Colonic mucosa (tissue), 4 donors: ENCODE results near the gene HAGH. TPM values are rescaled to one million over a fixed set of nuclear protein-coding genes. Genes with fewer than 3 reads are reported as not detected.
A peak's percentile ranks its signal among the peaks of the same experiment; 100 is the strongest.

ENCODE experiments used
- DNase-seq: peaks from one replicate; pipeline ENCODE4 v3.0.0-alpha.2; 2020
- H3K27ac ChIP-seq: fragments of 200-600 bp; one replicate; pipeline ENCODE4 v1.8.0; 2021
- H3K27me3 ChIP-seq: fragments of 200-600 bp; one replicate; pipeline ENCODE4 v1.8.0; 2021
- H3K36me3 ChIP-seq: fragments of 200-600 bp; one replicate; pipeline ENCODE4 v1.8.0; 2021
- H3K4me1 ChIP-seq: fragments of 200-600 bp; one replicate; pipeline ENCODE4 v1.8.0; 2021; ENCODE audit warnings: mild to moderate bottlenecking
- H3K4me3 ChIP-seq: fragments of 200-600 bp; one replicate; pipeline ENCODE4 v1.8.0; 2021
- H3K9ac ChIP-seq, 2 donors: one replicate each; pipeline ENCODE4 v1.7.0; 2013; ENCODE audit warnings: control low read depth in 2 of 2, low read depth in 2 of 2, low read length in 2 of 2
- H3K9me3 ChIP-seq: fragments of 200-600 bp; one replicate; pipeline ENCODE4 v1.8.0; 2021
- intact Hi-C: fragments of 100-400 bp; cut with DNase I; formaldehyde crosslinking; loops from one replicate; pipeline ENCODE4 v1.14.1; 2022
- total RNA-seq, 2 donors: library from RNA; stranded (reverse); fragmentation: NEBNext Ultra II Directional in 1 of 2; extraction: Animal tissue kit (Norgen Biotek cat#: 25700) in 1 of 2; gene quantifications; one replicate each; pipeline ENCODE4 v1.2.1, GENCODE V29; 2021
- TF ChIP-seq, protein P1 (sequence below): fragments of 200-600 bp; IDR thresholded peaks from one replicate; pipeline ENCODE4 v1.8.0; 2022; ENCODE audit warnings: antibody characterized with exemption, mild to moderate bottlenecking
- donor health status: healthy.
- donor health status: DM: no; HTN: no; CAD: no.
- donor health status: DM: no; HTN: no; CAD: no.

Gene HAGH
- total RNA-seq, 2 donors from 2014 or later: 61.9 to 64.7 TPM

DNA sequence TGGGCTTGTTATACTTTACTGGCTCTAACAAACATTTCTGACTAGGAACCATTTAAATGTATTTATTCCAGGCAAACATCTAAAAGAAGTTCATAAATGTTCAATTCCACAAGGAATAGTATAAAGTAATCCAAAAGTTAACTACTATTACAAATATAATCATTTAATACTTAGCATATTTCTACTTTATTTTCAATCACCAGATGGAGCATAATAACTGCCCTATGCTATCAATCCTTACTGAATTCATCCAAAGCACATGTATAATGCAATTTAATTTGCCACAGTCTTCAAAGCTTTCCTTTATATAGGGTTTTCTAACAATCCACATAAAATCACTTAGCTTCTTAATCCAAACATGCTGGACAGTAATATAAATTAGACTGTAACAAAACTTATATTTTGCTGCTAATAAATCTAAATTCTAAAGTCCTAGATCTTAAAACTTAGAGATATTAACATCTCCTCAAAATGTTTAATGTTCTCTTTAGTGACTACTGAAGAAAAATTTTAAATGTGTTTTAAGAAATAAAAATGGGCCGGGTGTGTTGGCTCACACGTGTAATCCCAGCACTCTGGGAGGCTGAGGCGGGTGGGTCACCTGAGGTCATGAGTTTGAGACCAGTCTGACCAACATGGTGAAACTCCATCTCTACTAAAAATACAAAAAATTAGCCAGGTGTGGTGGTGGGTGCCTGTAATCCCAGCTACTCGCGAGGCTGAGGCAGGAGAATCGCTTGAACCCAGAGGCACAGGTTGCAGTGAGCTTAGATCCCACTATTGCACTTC, 39.5 kb upstream of the HAGH start:
- no peak overlapping the region for H3K9ac ChIP-seq
- DNase-seq: no peak
- intact Hi-C loops: loop anchor here (2.0 to 10.0 kb wide), 2 partner anchors 61 to 63 kb away; no protein-coding TSS in a partner anchor

DNA sequence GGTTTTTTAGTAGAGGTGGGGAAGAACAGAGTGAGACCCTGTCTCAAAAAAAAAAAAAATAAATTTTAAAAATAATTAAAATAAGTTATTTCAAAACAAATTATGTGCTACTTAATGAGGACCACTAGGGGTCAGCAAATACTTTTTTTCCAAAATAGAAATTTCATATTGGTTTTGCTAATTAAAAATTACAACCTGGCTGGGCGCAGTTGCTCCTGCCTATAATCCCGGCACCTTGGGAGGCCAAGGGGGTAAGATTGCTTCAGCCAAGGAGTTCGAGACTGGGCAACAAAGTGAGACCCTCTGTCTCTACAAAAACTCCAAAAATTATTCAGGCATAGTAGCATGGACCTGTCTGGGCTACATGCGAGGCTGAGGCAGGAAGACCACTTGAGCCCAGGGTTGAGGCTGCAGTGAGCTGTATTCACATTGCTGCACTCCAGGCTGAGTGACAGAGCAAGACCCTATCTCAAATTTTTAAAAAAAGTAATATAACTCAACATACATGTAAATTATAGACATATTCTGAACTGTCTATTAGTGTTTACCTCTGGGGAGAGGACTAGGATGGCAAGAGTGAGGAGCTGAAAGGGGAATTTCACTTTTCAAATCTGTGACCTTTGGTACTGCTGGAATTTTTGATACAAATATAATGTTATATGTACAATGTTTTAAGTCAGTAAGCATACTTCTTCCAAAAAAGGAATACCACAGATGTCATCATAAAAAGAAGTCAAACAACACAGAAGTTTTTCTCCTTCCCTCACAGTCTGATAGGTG, 37.2 kb upstream of the HAGH start:
- Histone ChIP-seq H3K36me3 (no peaks in the 10 kb centered on the region), H3K27me3 (no peaks in the 10 kb centered on the region), H3K4me3 (no peak overlapping the region), H3K4me1 (no peaks in the 10 kb centered on the region), H3K27ac (no peak overlapping the region), H3K9ac (no peak overlapping the region), H3K9me3 (no peaks in the 10 kb centered on the region)
- TF ChIP-seq, protein P1, sequence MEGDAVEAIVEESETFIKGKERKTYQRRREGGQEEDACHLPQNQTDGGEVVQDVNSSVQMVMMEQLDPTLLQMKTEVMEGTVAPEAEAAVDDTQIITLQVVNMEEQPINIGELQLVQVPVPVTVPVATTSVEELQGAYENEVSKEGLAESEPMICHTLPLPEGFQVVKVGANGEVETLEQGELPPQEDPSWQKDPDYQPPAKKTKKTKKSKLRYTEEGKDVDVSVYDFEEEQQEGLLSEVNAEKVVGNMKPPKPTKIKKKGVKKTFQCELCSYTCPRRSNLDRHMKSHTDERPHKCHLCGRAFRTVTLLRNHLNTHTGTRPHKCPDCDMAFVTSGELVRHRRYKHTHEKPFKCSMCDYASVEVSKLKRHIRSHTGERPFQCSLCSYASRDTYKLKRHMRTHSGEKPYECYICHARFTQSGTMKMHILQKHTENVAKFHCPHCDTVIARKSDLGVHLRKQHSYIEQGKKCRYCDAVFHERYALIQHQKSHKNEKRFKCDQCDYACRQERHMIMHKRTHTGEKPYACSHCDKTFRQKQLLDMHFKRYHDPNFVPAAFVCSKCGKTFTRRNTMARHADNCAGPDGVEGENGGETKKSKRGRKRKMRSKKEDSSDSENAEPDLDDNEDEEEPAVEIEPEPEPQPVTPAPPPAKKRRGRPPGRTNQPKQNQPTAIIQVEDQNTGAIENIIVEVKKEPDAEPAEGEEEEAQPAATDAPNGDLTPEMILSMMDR: peak; percentile 49
- intact Hi-C loops: loop anchor here (2.0 to 10.0 kb wide), 2 partner anchors 59 to 65 kb away; no protein-coding TSS in a partner anchor
- no peak for DNase-seq

More for the DNA sequence above, 39.5 kb upstream of the HAGH start:
- Histone ChIP-seq H3K9me3 (no peaks in the 10 kb centered on the region), H3K4me1 (no peaks in the 10 kb centered on the region), H3K36me3 (no peaks in the 10 kb centered on the region), H3K27ac (no peak overlapping the region), H3K4me3 (no peak overlapping the region), H3K27me3 (no peaks in the 10 kb centered on the region)
- TF ChIP-seq, protein P1: no peak

DNA sequence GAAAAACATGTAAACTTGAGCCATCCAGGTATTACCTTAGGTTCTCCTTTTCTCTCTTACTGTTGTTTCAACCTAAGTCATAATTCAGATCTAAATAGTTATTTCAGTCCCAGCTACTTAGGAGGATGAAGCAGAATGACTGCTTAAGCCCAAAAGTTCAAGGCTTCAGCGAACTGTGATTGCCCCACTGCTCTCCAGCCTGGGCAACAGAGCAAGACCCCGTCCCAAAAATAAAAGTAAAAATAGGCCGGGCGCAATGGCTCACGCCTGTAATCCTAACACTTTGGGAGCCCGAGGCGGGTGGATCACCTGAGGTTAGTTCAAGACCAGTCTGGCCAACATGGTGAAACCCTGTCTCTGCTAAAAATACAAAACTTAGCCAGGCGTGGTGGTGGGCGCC, 35.8 kb upstream of the HAGH start:
- intact Hi-C loops: loop anchor here (10.0 kb wide), 1 partner anchor 58 kb away; no protein-coding TSS in a partner anchor
- TF ChIP-seq, protein P1: no peak
- H3K4me1 ChIP-seq: no peaks in the 10 kb centered on the region
- no peak for DNase-seq
- no peak overlapping the region for H3K4me3 ChIP-seq
- no peak overlapping the region for H3K27ac ChIP-seq
- H3K9ac ChIP-seq: no peak overlapping the region
- H3K27me3 ChIP-seq: no peaks in the 10 kb centered on the region
- no peaks in the 10 kb centered on the region for H3K9me3 ChIP-seq
- H3K36me3 ChIP-seq: no peaks in the 10 kb centered on the region

DNA sequence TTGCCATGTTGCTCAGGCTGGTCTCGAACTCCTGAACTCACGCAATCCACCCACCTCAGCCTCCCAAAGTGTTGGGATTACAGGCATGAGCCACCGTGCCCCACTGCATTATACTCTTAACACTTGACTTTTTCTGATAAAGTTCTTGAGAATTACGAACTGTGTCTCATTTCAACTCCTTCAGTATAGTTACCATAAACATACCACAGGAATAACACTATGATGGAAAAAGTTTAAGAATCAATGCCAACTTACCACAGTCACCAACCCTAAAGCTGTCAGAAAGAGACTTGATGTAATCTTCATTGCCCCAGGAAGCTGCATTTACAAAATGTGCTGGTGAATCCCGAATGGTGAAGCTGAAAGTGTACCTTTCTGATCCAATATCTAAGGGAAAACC, 35.1 kb upstream of the HAGH start:
- Histone ChIP-seq H3K4me3 (no peak overlapping the region), H3K27me3 (no peaks in the 10 kb centered on the region)

DNA sequence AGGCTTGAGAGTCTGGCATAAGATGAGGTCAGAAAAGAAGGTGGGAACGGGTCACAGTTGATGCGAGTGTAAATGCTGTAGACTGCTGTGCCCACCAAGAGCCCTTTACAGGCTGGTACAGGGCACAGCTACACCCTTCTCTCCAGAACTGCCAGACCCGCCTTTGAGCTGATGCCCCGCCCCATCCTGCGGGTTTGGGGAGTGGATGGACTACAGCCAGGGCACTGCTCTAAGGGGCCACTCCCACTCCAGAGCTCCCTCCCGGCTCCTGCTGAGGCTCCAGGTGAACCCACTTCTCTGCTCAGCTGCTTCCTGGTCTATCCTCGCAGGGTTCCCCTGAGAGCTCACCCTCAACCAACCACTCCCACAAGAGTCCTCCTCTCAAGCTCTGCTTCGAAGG, 33.0 kb upstream of the HAGH start:
- Histone ChIP-seq H3K27ac (no peak overlapping the region), H3K9ac (no peak overlapping the region), H3K4me1 (no peaks in the 10 kb centered on the region), H3K36me3 (no peaks in the 10 kb centered on the region), H3K4me3 (no peak overlapping the region), H3K27me3 (no peaks in the 10 kb centered on the region), H3K9me3 (no peaks in the 10 kb centered on the region)
- TF ChIP-seq, protein P1: no peak
- peak; percentile 38 for DNase-seq
- intact Hi-C loops: loop anchor here (10.0 kb wide), 1 partner anchor 55 kb away; no protein-coding TSS in a partner anchor

More for the DNA sequence above, 35.1 kb upstream of the HAGH start:
- TF ChIP-seq, protein P1: no peak
- H3K4me1 ChIP-seq: no peaks in the 10 kb centered on the region
- no peak for DNase-seq
- intact Hi-C loops: loop anchor here (10.0 kb wide), 1 partner anchor 57 kb away; no protein-coding TSS in a partner anchor
- H3K9me3 ChIP-seq: no peaks in the 10 kb centered on the region
- H3K36me3 ChIP-seq: no peaks in the 10 kb centered on the region
- H3K27ac ChIP-seq: no peak overlapping the region
- H3K9ac ChIP-seq: no peak overlapping the region
